GM12874 (cell line): ENCODE results near the gene NUFIP2.

Experiments used
- TF ChIP-seq, protein P1 (sequence below): IDR thresholded peaks from 2 replicates; pipeline ENCODE4 v1.5.1; 2011; ENCODE audit warnings: low read depth, mild to moderate bottlenecking, control low read depth, low read length, moderate library complexity; ENCODE audit not compliant: insufficient read depth

NUFIP2 gene, protein sequence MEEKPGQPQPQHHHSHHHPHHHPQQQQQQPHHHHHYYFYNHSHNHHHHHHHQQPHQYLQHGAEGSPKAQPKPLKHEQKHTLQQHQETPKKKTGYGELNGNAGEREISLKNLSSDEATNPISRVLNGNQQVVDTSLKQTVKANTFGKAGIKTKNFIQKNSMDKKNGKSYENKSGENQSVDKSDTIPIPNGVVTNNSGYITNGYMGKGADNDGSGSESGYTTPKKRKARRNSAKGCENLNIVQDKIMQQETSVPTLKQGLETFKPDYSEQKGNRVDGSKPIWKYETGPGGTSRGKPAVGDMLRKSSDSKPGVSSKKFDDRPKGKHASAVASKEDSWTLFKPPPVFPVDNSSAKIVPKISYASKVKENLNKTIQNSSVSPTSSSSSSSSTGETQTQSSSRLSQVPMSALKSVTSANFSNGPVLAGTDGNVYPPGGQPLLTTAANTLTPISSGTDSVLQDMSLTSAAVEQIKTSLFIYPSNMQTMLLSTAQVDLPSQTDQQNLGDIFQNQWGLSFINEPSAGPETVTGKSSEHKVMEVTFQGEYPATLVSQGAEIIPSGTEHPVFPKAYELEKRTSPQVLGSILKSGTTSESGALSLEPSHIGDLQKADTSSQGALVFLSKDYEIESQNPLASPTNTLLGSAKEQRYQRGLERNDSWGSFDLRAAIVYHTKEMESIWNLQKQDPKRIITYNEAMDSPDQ

DNA sequence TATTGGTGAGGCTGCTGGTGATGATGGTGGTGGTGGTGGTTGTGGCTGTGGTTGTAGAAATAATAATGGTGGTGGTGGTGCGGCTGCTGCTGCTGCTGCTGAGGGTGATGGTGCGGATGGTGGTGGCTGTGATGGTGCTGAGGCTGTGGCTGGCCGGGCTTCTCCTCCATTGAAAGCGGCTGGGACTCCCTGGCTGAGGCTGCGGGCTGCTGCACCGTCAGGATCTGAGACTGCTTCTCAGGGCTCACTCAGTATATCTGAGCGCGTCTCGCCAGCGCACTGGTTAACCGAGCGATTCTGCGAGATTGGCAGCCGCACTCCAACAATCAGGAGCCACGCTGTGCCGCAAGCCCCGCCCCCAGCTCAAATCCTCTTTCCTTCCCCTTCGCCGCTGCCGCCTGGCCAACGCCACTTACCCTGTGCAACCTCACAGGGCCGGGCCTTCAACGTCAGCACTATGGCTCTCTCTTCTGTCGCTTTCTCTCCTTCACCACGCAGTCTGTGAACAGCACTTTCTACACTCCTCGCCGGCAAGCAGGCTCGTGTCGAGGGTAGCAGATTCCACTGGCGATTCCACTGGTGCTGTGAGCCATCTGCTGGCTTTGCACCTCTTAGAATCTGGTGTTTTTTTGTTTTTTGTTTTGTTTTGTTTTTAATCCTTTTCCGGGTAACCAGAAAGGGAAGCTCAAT, at the start of gene NUFIP2:
Gene NUFIP2 (minus strand): TSS at position 259 of the 690 bp plus-strand sequence. CDS start 89 bp downstream, at position 170.
- TF ChIP-seq, protein P1, sequence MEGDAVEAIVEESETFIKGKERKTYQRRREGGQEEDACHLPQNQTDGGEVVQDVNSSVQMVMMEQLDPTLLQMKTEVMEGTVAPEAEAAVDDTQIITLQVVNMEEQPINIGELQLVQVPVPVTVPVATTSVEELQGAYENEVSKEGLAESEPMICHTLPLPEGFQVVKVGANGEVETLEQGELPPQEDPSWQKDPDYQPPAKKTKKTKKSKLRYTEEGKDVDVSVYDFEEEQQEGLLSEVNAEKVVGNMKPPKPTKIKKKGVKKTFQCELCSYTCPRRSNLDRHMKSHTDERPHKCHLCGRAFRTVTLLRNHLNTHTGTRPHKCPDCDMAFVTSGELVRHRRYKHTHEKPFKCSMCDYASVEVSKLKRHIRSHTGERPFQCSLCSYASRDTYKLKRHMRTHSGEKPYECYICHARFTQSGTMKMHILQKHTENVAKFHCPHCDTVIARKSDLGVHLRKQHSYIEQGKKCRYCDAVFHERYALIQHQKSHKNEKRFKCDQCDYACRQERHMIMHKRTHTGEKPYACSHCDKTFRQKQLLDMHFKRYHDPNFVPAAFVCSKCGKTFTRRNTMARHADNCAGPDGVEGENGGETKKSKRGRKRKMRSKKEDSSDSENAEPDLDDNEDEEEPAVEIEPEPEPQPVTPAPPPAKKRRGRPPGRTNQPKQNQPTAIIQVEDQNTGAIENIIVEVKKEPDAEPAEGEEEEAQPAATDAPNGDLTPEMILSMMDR: no peak

DNA sequence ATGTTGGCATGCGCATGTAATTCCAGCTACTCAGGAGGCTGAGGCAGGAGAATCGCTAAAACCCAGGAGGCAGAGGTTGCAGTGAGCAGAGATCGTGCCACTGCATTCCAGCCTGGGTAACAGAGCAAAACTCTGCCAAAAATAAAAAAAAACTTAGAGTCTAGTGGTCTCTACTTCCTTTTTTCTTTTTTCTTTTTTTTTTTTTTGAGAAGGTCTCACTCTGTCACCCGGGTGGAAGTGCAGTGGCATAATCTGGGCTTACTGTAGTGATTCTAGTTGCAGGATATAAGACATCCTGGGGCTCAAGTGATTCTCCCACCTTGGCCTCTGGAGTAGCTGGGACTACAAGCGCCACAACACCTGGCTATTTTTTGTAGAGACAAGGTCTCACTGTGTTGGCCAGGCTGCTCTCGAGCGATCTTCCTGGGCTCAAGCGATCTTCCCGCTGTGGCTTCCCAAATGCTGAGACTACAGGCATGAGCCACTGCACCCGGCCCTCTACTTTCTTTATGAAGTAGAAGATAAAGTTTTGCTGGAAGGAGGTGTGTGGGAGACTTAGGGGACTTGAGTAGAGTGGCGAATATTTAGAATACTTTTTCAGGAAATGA, 48.3 kb upstream of the NUFIP2 start:
- TF ChIP-seq, protein P1: no peak

DNA sequence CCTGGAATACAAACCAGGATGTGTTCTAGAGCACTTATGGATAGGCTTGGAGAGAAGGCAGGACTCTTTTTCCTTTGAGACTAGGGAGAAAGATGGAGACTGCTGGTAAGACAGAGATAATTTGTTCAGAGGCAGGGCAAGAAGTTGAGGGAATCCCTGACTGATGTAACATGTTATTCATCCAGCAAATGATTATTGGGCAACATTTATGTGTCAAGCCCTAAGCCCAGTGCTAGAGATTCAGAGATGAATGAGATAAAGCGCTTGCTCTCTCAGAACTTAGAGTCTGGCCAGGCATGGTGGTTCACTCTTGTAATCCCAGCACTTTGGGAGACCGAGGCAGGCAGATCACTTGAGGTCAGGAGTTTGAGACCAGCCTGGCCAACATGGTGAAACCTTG, 47.8 kb upstream of the NUFIP2 start:
- TF ChIP-seq, protein P1: no peak

DNA sequence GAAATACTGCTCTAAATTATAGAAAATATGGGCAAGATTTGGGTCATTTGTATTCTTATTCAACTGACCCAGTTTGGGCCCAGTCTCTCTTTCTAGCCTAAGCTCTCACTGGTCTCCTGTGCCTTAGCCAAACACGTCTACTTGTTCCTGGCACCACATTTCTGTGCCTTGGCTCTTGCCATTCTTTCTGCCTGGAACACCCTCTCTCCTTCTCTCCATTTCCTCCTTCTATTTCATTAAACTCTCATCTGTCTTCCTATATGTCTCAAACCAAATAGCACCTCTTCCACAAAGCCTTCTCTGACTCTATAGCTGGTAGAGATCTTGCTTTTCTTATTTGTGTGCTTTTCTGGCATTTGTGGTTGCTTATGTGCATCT, 37.7 kb upstream of the NUFIP2 start:
- TF ChIP-seq, protein P1: no peak

DNA sequence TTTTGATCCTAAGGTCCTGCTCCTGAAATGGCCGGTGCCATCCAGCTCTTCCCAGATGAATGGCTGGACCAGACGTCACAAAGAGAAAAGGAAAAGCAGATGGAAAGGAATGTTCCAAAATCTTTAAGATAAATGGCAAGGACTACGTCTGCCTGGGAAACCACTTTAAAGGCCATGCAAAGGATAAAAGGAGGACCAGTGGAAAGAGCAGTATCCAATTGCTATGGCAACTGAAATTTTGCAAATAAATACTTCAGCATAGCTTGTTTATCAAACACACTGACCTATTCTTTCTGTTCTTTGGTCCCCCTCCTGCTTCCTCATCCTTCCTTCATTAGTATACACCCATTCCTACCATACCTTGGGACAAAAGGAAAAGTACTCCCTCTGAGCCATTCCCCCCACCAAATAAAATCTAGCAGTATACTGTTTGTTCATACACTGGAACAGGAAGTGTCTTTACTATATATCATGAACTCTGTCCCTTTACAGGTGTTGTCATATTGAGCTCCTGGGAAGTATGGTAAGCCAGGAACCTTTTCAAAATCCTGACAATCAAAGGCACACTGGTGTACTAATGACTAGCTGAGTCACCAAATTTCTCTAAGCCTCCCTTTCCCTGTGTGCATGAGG, 37.2 kb upstream of the NUFIP2 start:
- TF ChIP-seq, protein P1: no peak

DNA sequence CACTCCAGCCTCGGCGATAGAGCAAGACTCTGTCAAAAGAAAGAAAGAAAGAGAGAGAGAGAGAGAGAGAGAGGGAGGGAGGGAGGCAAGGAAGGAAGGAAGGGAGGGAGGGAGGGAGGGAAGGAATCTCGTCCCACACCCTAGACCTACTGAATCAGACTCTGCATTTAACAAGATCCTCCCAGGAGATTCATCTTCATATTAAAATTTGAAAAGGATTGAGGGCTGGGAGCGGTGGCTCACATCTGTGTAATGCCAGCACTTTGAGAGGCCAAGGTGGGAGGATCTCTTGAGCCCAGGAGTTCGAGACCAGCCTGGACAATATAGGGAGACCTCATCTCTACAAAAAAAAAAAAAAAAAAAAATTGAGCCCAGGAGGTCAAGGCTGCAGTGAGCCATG, 33.5 kb upstream of the NUFIP2 start:
- TF ChIP-seq, protein P1: no peak
